ENCODE results near the gene THEM5. TPM values are rescaled to one million over a fixed set of nuclear protein-coding genes. Genes with fewer than 3 reads are reported as not detected.
A peak's percentile ranks its signal among the peaks of the same experiment; 100 is the strongest.

The THEM5 gene
- total and polyA plus RNA-seq, 10 donors = 0.47 TPM; not detected in 9

DNA sequence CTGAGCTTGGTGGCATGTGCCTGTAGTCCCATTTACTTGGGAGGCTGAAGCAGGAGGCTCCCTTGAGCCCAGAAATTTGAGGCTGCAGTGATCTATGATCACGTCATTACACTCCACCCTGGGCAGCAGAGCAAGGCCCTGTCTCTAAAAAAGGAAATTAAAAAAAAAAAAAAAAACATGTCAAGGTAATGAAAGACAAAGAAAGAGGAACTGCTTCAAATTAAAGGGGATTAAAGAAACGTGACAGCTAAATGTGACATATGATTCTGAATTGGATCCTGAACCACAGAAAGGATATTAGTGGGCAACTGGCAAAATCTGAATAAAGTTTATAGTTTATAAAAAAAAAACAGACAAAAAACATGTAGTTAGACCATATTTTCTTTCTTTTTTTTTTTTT is 10.1 kb downstream of the THEM5 start:
- TF ChIP-seq POLR2AphosphoS5 (IDR thresholded peaks at IDR 0.05) (no peak), POLR2A (IDR thresholded peaks at IDR 0.05) (no peak)
- TF ChIP-seq, protein P1, sequence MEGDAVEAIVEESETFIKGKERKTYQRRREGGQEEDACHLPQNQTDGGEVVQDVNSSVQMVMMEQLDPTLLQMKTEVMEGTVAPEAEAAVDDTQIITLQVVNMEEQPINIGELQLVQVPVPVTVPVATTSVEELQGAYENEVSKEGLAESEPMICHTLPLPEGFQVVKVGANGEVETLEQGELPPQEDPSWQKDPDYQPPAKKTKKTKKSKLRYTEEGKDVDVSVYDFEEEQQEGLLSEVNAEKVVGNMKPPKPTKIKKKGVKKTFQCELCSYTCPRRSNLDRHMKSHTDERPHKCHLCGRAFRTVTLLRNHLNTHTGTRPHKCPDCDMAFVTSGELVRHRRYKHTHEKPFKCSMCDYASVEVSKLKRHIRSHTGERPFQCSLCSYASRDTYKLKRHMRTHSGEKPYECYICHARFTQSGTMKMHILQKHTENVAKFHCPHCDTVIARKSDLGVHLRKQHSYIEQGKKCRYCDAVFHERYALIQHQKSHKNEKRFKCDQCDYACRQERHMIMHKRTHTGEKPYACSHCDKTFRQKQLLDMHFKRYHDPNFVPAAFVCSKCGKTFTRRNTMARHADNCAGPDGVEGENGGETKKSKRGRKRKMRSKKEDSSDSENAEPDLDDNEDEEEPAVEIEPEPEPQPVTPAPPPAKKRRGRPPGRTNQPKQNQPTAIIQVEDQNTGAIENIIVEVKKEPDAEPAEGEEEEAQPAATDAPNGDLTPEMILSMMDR (IDR thresholded peaks at IDR 0.05 in 8 of 11, conservative IDR thresholded peaks at IDR 0.05 in 3 of 11) = no peak
- no peak overlapping the region for H3K4me3 ChIP-seq
- H3K9me3 ChIP-seq = no peaks in the 10 kb centered on the region
- no peaks in the 10 kb centered on the region for H3K36me3 ChIP-seq
- H3K4me1 ChIP-seq = peaks cover 15 to 29% (median 21%) of the 10 kb centered on the region in 6 donors
- no peak for DNase-seq
- no peak overlapping the region for H3K27ac ChIP-seq
- intact Hi-C loops (cut with DNase I; ENCODE audit: low total_unique reads) = no loop called here
- peaks cover 0 to 24% (median 21%) of the 10 kb centered on the region in 7 donors for H3K27me3 ChIP-seq (replicated peaks in 1 of 7)
- 18 to 34% (median 30%) methylated on average over 2 of the region's 2 CpGs for WGBS, 5 donors

DNA sequence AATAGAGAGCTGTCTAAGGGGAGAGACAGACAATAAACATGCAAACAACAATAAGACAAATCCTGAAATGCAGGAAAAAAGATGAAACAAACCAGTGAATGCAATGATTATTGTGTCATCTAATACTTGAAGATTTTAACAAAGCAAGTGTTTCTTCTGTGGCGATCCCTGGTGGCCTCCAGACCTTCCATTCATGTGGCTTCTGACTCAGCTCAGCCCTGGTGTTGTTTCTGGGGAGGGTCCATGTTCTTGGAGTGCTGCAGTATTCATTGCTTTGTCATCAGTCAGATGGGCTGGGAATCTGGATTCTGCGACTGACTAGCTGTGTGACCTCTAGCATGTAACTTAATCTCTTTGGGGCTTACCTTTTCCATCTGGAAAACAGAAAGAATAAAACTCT is 12.4 kb downstream of the THEM5 start:
- no peaks in the 10 kb centered on the region for H3K36me3 ChIP-seq
- H3K4me1 ChIP-seq = peaks cover 15 to 43% (median 35%) of the 10 kb centered on the region in 6 donors
- no peak overlapping the region for H3K27ac ChIP-seq
- no peak for TF ChIP-seq POLR2A (IDR thresholded peaks at IDR 0.05)
- no peak for TF ChIP-seq POLR2AphosphoS5 (IDR thresholded peaks at IDR 0.05)
- TF ChIP-seq, protein P1 (IDR thresholded peaks at IDR 0.05 in 8 of 11, conservative IDR thresholded peaks at IDR 0.05 in 3 of 11) = no peak
- intact Hi-C loops (cut with DNase I; ENCODE audit: low total_unique reads) = no loop called here
- DNase-seq = no peak
- no peaks in the 10 kb centered on the region for H3K9me3 ChIP-seq
- H3K4me3 ChIP-seq = no peak overlapping the region
- 87 to 97% (median 96%) methylated on average over 2 of the region's 2 CpGs for WGBS, 5 donors
- peaks cover 0 to 41% (median 34%) of the 10 kb centered on the region in 7 donors for H3K27me3 ChIP-seq (replicated peaks in 1 of 7)

DNA sequence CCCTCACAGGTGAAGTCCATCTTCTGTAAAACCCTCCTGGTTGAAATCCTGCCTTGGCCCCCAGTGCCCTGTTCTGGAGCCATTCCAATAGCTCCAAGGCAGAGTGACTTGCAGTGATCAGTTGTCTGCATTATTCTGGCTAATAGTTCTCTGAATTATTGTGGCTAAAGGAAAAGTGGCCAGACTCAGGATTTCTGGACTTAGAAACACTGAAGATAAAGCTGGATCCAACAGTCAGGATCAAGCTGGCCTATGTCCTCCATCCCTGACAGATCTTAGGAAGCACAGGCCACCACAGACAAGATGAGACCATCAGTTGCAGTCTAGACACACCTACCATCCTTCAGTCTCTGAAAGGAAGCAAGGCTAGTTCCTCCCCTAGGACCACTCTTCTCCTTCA is 13.1 kb downstream of the THEM5 start:
- intact Hi-C loops (cut with DNase I; ENCODE audit: low total_unique reads) = no loop called here
- H3K36me3 ChIP-seq = no peaks in the 10 kb centered on the region
- peaks cover 15 to 43% (median 35%) of the 10 kb centered on the region in 6 donors for H3K4me1 ChIP-seq
- peaks cover 0 to 41% (median 34%) of the 10 kb centered on the region in 7 donors for H3K27me3 ChIP-seq (replicated peaks in 1 of 7)
- H3K9me3 ChIP-seq = no peaks in the 10 kb centered on the region
- no peak for TF ChIP-seq POLR2A (IDR thresholded peaks at IDR 0.05)
- TF ChIP-seq, protein P1 (IDR thresholded peaks at IDR 0.05 in 8 of 11, conservative IDR thresholded peaks at IDR 0.05 in 3 of 11) = no peak
- no peak for TF ChIP-seq POLR2AphosphoS5 (IDR thresholded peaks at IDR 0.05)
- peak overlapping the region in 3 of 8 donors; percentile 53 to 69 (median 61) for H3K27ac ChIP-seq
- peak overlapping the region in 2 of 8 donors; percentile 36 to 71 for H3K4me3 ChIP-seq
- DNase-seq = no peak

DNA sequence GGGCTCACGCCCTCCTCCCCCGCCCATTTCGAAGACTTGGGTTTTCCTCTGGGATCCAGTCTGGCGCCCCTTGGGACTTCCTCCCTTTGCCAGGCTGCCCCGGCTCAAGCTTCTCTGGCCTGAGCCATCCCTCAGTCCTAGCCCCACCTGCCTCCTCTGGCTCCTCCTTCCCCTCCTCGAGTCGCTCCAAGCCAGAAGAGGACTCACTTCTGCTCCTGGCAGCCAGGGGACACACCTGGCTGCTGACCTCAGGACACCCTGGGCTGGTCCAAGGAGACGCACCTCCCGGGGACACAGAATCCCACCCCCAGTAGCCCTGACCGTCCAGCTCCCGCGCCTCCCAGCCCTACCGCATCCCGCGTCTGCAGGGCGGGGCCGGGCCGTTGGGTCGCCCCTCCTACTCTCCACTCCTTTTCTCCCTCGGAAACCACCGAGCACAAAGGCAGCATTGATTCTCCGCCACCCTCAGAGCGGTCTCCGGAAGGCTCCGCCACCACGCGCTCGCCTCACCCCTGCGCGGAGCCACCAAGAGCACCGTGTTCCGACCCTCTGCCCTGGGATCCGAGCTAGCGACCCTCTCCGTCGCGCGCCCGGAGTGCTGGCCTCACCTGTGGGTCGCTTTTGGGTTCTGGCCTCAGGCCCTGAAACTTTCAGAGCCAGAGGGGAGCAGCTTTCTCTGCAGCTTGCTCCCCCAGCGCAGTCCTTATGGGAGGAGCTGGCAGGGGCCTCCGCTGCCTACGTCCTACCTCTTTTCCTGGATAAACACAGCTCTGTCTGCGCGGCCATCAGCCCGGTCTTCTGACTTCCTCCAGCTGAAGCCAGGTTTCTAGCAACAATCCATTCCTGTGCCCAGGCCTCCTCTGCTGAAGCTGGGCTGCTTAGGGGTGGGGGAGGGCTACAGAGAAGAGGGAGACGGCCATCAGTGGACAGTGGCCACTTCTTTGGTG is 13.8 kb downstream of the THEM5 start, which contains the start of gene C2CD4D:
Gene C2CD4D, minus strand, starts transcription at position 364 of the 947 bp plus-strand sequence. CDS start 831 bp downstream, outside the sequence.
- H3K27me3 ChIP-seq (replicated peaks in 1 of 7) = peaks cover 0 to 41% (median 34%) of the 10 kb centered on the region in 7 donors
- intact Hi-C loops (cut with DNase I; ENCODE audit: low total_unique reads) = loop anchor here (10.0 kb wide), 1 partner anchor 245 kb away; no protein-coding TSS in a partner anchor
- peaks cover 15 to 43% (median 35%) of the 10 kb centered on the region in 6 donors for H3K4me1 ChIP-seq
- H3K27ac ChIP-seq = peak within 1 kb of the TSS in 5 of 8 donors; percentile 24 to 69 (median 66)
- no peaks in the 10 kb centered on the region for H3K36me3 ChIP-seq
- WGBS, 5 donors = 3 to 6% (median 4%) methylated on average over 35 to 47 of the region's 47 CpGs
- H3K9me3 ChIP-seq = no peaks in the 10 kb centered on the region
- peak within 1 kb of the TSS; percentile 24 to 71 (median 46) for H3K4me3 ChIP-seq
- DNase-seq = peak; percentile 83
- TF ChIP-seq, protein P1 (IDR thresholded peaks at IDR 0.05 in 8 of 11, conservative IDR thresholded peaks at IDR 0.05 in 3 of 11) = no peak
- peak in 2 of 3 donors; percentile 44 to 69 for TF ChIP-seq POLR2AphosphoS5 (IDR thresholded peaks at IDR 0.05)

Data from spleen (tissue), 11 donors.